ENCODE data around the gene DAB1. TPM values are rescaled to one million over a fixed set of nuclear protein-coding genes. Genes with fewer than 3 reads are reported as not detected.

The DAB1 gene
- total RNA-seq, 6 donors from 2014 or later, result 0.15 to 0.20 TPM; not detected in 4

- ATAC-seq (ENCODE audit: low FRiP score in 2 of 2) (no peak), DNase-seq (no peak)
- Histone ChIP-seq H3K27ac (no peak overlapping the region), H3K36me3 (no peaks in the 10 kb centered on the region), H3K4me3 (no peak overlapping the region), H3K9me3 (no peaks in the 10 kb centered on the region), H3K27me3 (no peaks in the 10 kb centered on the region), H3K4me1 (no peaks in the 10 kb centered on the region)
- WGBS, 2 donors, result 67 to 79% methylated on average over 5 of the region's 5 CpGs
- TF ChIP-seq POLR2AphosphoS5 (IDR thresholded peaks at IDR 0.05), result no peak
- TF ChIP-seq, protein P1, sequence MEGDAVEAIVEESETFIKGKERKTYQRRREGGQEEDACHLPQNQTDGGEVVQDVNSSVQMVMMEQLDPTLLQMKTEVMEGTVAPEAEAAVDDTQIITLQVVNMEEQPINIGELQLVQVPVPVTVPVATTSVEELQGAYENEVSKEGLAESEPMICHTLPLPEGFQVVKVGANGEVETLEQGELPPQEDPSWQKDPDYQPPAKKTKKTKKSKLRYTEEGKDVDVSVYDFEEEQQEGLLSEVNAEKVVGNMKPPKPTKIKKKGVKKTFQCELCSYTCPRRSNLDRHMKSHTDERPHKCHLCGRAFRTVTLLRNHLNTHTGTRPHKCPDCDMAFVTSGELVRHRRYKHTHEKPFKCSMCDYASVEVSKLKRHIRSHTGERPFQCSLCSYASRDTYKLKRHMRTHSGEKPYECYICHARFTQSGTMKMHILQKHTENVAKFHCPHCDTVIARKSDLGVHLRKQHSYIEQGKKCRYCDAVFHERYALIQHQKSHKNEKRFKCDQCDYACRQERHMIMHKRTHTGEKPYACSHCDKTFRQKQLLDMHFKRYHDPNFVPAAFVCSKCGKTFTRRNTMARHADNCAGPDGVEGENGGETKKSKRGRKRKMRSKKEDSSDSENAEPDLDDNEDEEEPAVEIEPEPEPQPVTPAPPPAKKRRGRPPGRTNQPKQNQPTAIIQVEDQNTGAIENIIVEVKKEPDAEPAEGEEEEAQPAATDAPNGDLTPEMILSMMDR (IDR thresholded peaks at IDR 0.05), result no peak
- TF ChIP-seq EP300 (IDR thresholded peaks at IDR 0.05), result no peak
- no peak for TF ChIP-seq POLR2A (IDR thresholded peaks at IDR 0.05)
Observed at GRCh38 chr1:57163325-57163724, 260.5 kb downstream of the DAB1 start.

DNA sequence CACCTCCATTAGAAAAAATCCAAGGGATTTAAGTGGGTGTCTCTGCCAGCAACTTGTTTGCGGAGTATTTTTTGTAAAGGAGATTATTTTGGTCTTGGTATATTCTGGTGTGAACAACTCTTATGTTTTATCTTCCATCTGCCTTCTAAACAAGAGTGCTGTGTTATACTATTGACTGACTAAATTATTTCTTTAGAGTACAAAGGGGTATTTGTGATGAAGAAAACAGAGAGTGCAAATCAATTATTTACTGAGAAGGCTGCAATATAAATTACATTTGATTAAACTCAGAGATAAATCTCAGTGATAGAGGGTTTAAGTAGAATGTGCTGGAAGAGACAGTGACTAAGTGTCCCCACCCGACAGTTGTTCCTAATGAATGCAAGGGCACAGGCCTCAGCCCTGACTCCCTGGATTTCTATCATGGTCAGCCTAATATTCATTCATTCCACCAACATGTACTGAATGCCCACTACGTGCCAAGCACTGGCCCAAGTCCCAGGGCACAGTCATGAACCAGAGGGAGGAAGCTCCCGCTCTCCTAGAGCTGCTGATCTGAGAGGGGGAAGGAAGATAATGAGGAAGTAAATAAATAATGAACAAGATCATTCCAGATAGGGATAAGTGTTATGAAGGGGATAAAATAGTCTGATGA, 261.1 kb downstream of the DAB1 start:
- Histone ChIP-seq H3K4me3 (no peak overlapping the region), H3K27ac (no peak overlapping the region), H3K9me3 (no peaks in the 10 kb centered on the region), H3K27me3 (no peaks in the 10 kb centered on the region), H3K4me1 (no peaks in the 10 kb centered on the region), H3K36me3 (no peaks in the 10 kb centered on the region)
- WGBS, 2 donors, result 58 to 75% methylated on average over 4 of the region's 4 CpGs
- TF ChIP-seq POLR2AphosphoS5 (IDR thresholded peaks at IDR 0.05) (no peak), POLR2A (IDR thresholded peaks at IDR 0.05) (no peak)
- DNase-seq, result no peak
- ATAC-seq (ENCODE audit: low FRiP score in 2 of 2), result no peak

GRCh38 chr1:57160594-57160993, 263.3 kb downstream of the DAB1 start:
- Histone ChIP-seq H3K4me1 (no peaks in the 10 kb centered on the region), H3K9me3 (no peaks in the 10 kb centered on the region), H3K27ac (no peak overlapping the region), H3K36me3 (no peaks in the 10 kb centered on the region), H3K4me3 (no peak overlapping the region), H3K27me3 (no peaks in the 10 kb centered on the region)
- no peak for ATAC-seq (ENCODE audit: low FRiP score in 2 of 2)
- TF ChIP-seq POLR2AphosphoS5 (IDR thresholded peaks at IDR 0.05), result no peak
- TF ChIP-seq EP300 (IDR thresholded peaks at IDR 0.05), result no peak
- TF ChIP-seq POLR2A (IDR thresholded peaks at IDR 0.05), result no peak
- TF ChIP-seq, protein P1 (IDR thresholded peaks at IDR 0.05), result no peak
- WGBS, 2 donors, result 89 to 96% methylated on average over 4 of the region's 4 CpGs
- no peak for DNase-seq

DNA sequence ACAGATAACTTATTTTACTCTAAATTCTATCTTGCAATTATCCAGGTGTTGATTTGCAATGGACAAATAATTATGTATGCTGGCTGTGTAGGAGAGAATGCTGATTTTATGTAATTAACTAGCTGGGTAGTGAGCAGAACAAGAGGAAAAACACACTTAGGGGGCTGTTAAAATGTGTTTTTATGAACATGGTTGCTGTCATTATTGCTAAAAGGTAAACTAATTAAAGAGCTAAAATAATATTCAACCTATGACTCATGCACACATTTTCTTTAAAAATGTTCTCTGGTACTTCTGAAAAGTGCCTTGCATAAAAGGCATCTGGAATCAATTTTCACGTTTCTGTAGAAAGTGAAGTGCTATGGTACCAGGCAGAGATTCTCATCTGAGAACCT, 265.3 kb downstream of the DAB1 start:
- DNase-seq, result no peak
- TF ChIP-seq, protein P1 (IDR thresholded peaks at IDR 0.05), result no peak
- TF ChIP-seq EP300 (IDR thresholded peaks at IDR 0.05), result no peak
- no peak for TF ChIP-seq POLR2A (IDR thresholded peaks at IDR 0.05)
- TF ChIP-seq POLR2AphosphoS5 (IDR thresholded peaks at IDR 0.05), result no peak
- H3K27ac ChIP-seq, result no peak overlapping the region
- H3K4me1 ChIP-seq, result no peaks in the 10 kb centered on the region
- no peaks in the 10 kb centered on the region for H3K36me3 ChIP-seq
- no peaks in the 10 kb centered on the region for H3K9me3 ChIP-seq
- no peak overlapping the region for H3K4me3 ChIP-seq
- no peak for ATAC-seq (ENCODE audit: low FRiP score in 2 of 2)
- 57 to 71% methylated on average over 1 of the region's 1 CpG for WGBS, 2 donors
- no peaks in the 10 kb centered on the region for H3K27me3 ChIP-seq

DNA sequence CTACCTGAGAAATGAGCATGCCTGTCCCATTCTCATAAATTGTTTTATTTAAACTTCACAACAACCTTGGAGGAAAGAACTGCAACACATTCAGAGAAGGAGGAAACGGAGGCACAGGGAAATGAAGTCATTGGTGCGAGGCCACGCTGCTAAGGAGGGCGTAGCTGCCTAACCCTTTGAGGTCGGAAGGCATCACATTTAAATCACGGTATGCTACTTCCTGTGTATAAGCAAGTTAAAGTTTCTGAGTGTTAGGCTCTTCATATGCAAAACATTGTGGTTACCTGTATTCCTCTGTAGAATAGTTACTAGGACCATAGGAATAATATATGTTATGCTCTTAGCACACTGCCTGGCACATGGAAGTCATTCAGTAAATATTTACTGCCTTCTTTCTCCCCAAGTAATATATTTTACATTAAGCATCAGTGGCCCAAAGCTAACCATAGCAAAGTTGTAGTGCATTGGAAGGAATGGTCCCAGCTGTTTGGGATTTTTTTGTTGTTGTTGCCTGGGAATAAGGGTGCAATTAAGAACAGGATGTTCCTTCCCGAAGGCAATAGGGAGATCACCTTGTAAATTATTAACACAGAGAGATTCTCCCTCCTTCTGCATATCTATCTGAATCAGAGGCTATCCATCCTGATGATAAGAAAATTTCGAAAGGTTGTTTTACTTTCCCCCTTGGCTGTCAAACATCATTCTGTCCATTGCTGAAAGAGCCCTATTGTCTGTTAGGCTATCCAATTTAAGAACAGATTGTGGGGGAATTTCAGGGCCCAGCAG, 265.8 kb downstream of the DAB1 start:
- DNase-seq (no peak), ATAC-seq (ENCODE audit: low FRiP score in 2 of 2) (no peak)
- 54 to 62% methylated on average over 8 of the region's 8 CpGs for WGBS, 2 donors
- no peaks in the 10 kb centered on the region for H3K4me1 ChIP-seq
- no peak overlapping the region for H3K4me3 ChIP-seq
- TF ChIP-seq POLR2AphosphoS5 (IDR thresholded peaks at IDR 0.05) (no peak), EP300 (IDR thresholded peaks at IDR 0.05) (no peak), POLR2A (IDR thresholded peaks at IDR 0.05) (no peak)
- TF ChIP-seq, protein P1 (IDR thresholded peaks at IDR 0.05), result no peak
- no peaks in the 10 kb centered on the region for H3K9me3 ChIP-seq
- H3K27me3 ChIP-seq, result no peaks in the 10 kb centered on the region
- H3K36me3 ChIP-seq, result no peaks in the 10 kb centered on the region
- H3K27ac ChIP-seq, result no peak overlapping the region

Measured in upper lobe of left lung (tissue), 6 donors.